HepG2 (cell line): ENCODE measurements around the gene RAD9A. TPM values are rescaled to one million over a fixed set of nuclear protein-coding genes. Genes with fewer than 3 reads are reported as not detected.

ENCODE experiments used
- ATF4 ChIP-seq, 2 experiments: fragments of 450-650 bp in 1 of 2; sonication (generic) in 1 of 2; formaldehyde crosslinking; IDR thresholded peaks; 2 replicates each; pipeline versions ENCODE4 v1.5.0 to v1.8.0; 2020 to 2022; ENCODE audit warnings: mild to moderate bottlenecking in 1 of 2, missing genetic modification reagents in 1 of 2
- BHLHE40 ChIP-seq: IDR thresholded peaks from 2 replicates; pipeline ENCODE4 v1.6.1; 2011; ENCODE audit warnings: low read length, improper control_type of control experiment
- CCDC6 ChIP-seq: sonication (generic); formaldehyde crosslinking; IDR thresholded peaks from 2 replicates; pipeline ENCODE4 v1.8.1; 2022; ENCODE audit warnings: mild to moderate bottlenecking, missing genetic modification reagents, moderate library complexity
- E2F1 ChIP-seq: sonication (generic); formaldehyde crosslinking; IDR thresholded peaks from 2 replicates; pipeline ENCODE4 v1.5.0; 2020; ENCODE audit warnings: missing genetic modification reagents
- ESRRA ChIP-seq: sonication (generic); formaldehyde crosslinking; IDR thresholded peaks from 2 replicates; pipeline ENCODE4 v1.5.1; 2020; ENCODE audit warnings: mild to moderate bottlenecking, low read depth, missing genetic modification reagents
- GABPB1 ChIP-seq: IDR thresholded peaks from 2 replicates; pipeline ENCODE4 v1.6.1; 2016; ENCODE audit warnings: mild to moderate bottlenecking, missing genetic modification reagents, moderate library complexity, missing compliant biosample characterization
- HDAC1 ChIP-seq: sonication (generic); formaldehyde crosslinking; IDR thresholded peaks from 2 replicates; pipeline ENCODE4 v1.5.1; 2020; ENCODE audit warnings: mild to moderate bottlenecking, missing genetic modification reagents
- HIVEP1 ChIP-seq: sonication (generic); formaldehyde crosslinking; IDR thresholded peaks from 2 replicates; pipeline ENCODE4 v1.4.0; 2020; ENCODE audit warnings: mild to moderate bottlenecking, missing genetic modification reagents
- IRF9 ChIP-seq: sonication (generic); formaldehyde crosslinking; IDR thresholded peaks from 2 replicates; pipeline ENCODE4 v1.8.0; 2022; ENCODE audit warnings: missing genetic modification reagents, mild to moderate bottlenecking, borderline replicate concordance
- ISX ChIP-seq: sonication (generic); formaldehyde crosslinking; conservative IDR thresholded peaks from 2 replicates; pipeline ENCODE4 v1.5.0; 2020; ENCODE audit warnings: missing genetic modification reagents
- KLF12 ChIP-seq: sonication (generic); formaldehyde crosslinking; IDR thresholded peaks from 2 replicates; pipeline ENCODE4 v1.4.0; 2020; ENCODE audit warnings: missing genetic modification reagents, borderline replicate concordance
- MYC ChIP-seq: sonication (generic); formaldehyde crosslinking; IDR thresholded peaks from 2 replicates; pipeline ENCODE4 v1.9.0; 2021; ENCODE audit warnings: missing genetic modification reagents, borderline replicate concordance
- POLR2AphosphoS2 ChIP-seq: IDR thresholded peaks from 2 replicates; pipeline ENCODE4 v1.6.1; 2011; ENCODE audit warnings: low read depth, low read length, improper control_type of control experiment
- PRPF4 ChIP-seq: fragments of 200-400 bp; formaldehyde crosslinking; IDR thresholded peaks from 2 replicates; pipeline ENCODE4 v1.6.1; 2016; ENCODE audit warnings: low read length, low read depth; ENCODE audit not compliant: poor library complexity, severe bottlenecking
- RNF219 ChIP-seq: sonication (generic); formaldehyde crosslinking; IDR thresholded peaks from 2 replicates; pipeline ENCODE4 v1.5.0; 2020; ENCODE audit warnings: mild to moderate bottlenecking, missing genetic modification reagents
- SETDB1 ChIP-seq: sonication (generic); formaldehyde crosslinking; IDR thresholded peaks from 2 replicates; pipeline ENCODE4 v1.5.1; 2020; ENCODE audit warnings: missing genetic modification reagents, mild to moderate bottlenecking, borderline replicate concordance
- SOX13 ChIP-seq, 3 experiments: fragments of 450-650 bp in 1 of 3; sonication (generic) in 1 of 3; formaldehyde crosslinking in 1 of 3; IDR thresholded peaks in 2 of 3; conservative IDR thresholded peaks in 1 of 3; 2 replicates each; pipeline versions ENCODE4 v1.5.0 to v1.6.1; 2016 to 2020; ENCODE audit warnings: antibody characterized with exemption in 1 of 3, mild to moderate bottlenecking in 1 of 3, missing compliant biosample characterization in 1 of 3, missing genetic modification reagents in 1 of 3, moderate library complexity in 1 of 3
- TMF1 ChIP-seq: sonication (generic); formaldehyde crosslinking; IDR thresholded peaks from 2 replicates; pipeline ENCODE4 v1.8.1; 2022; ENCODE audit warnings: low read depth, missing genetic modification reagents
- ZFYVE20 ChIP-seq: sonication (generic); formaldehyde crosslinking; IDR thresholded peaks from 2 replicates; pipeline ENCODE4 v1.8.0; 2023; ENCODE audit warnings: low read depth, mild to moderate bottlenecking, moderate library complexity, missing genetic modification reagents, borderline replicate concordance
- ZNF274 ChIP-seq: sonication (generic); formaldehyde crosslinking; IDR thresholded peaks from 2 replicates; pipeline ENCODE4 v1.5.1; 2020; ENCODE audit warnings: mild to moderate bottlenecking, missing genetic modification reagents
- ZNF326 ChIP-seq: sonication (generic); formaldehyde crosslinking; IDR thresholded peaks from 2 replicates; pipeline ENCODE4 v1.4.0; 2020; ENCODE audit warnings: missing genetic modification reagents, borderline replicate concordance
- ZNF343 ChIP-seq: sonication (generic); formaldehyde crosslinking; IDR thresholded peaks from 2 replicates; pipeline ENCODE4 v1.4.0; 2020; ENCODE audit warnings: mild to moderate bottlenecking, missing genetic modification reagents
- ZNF670 ChIP-seq: sonication (generic); formaldehyde crosslinking; IDR thresholded peaks from 2 replicates; pipeline ENCODE4 v1.8.0; 2022; ENCODE audit warnings: mild to moderate bottlenecking, missing genetic modification reagents, borderline replicate concordance
- ZNF749 ChIP-seq: sonication (generic); formaldehyde crosslinking; IDR thresholded peaks from 2 replicates; pipeline ENCODE4 v1.8.0; 2022; ENCODE audit warnings: mild to moderate bottlenecking, missing genetic modification reagents, moderate library complexity, borderline replicate concordance
- ZNF781 ChIP-seq: sonication (generic); formaldehyde crosslinking; IDR thresholded peaks from 2 replicates; pipeline ENCODE4 v1.5.1; 2020; ENCODE audit warnings: borderline replicate concordance, mild to moderate bottlenecking, missing genetic modification reagents; ENCODE audit errors: not compliant biosample characterization
- polyA plus RNA-seq, 8 experiments: library from polyadenylated mRNA; depleted of rRNA in 3 of 8; stranded (reverse) in 7 of 8; unstranded in 1 of 8; fragments of >200 nt; fragmentation: Illumina TruSeq in 4 of 8; extraction: Trizol in 4 of 8; gene quantifications; 2 replicates each; pipeline versions ENCODE4 v1.2.1 to v1.2.3, GENCODE V29; 2011 to 2016; ENCODE audit warnings: low read depth in 4 of 8, missing spikeins in 1 of 8, mixed read lengths in 1 of 8; ENCODE audit not compliant: insufficient read depth in 1 of 8
- total RNA-seq, 5 experiments: library from RNA; depleted of rRNA; stranded (reverse); fragments of >200 nt; fragmentation: Illumina TruSeq; extraction: Trizol; gene quantifications; 2 replicates each; pipeline ENCODE4 v1.2.3, GENCODE V29; 2016; ENCODE audit warnings: low read depth in 1 of 5

The RAD9A gene
- total and polyA plus RNA-seq, 2 of the 13 experiments (the other 11 are each of a cell fraction or from before 2014, with no cell fraction given), result 10.1 to 15.7 TPM

- TF ChIP-seq CCDC6, result no peak
- TF ChIP-seq TMF1 (CRISPR knock-in tag), result peak; percentile 31; the same call in 1 of the 2 replicates
- no peak for TF ChIP-seq ZFYVE20
- no peak for TF ChIP-seq MYC (CRISPR knock-in tag)
- no peak for TF ChIP-seq ZNF326 (CRISPR knock-in tag)
- 0 out of 2 replicates have a peak, but pooled peaks have one; percentile 48 for TF ChIP-seq ZNF749 (CRISPR knock-in tag)
- TF ChIP-seq ZNF274 (CRISPR knock-in tag), result peak; percentile 79
- no peak for TF ChIP-seq KLF12 (CRISPR knock-in tag)
- 0 out of 2 replicates have a peak, but pooled peaks have one; percentile 45 for TF ChIP-seq ZNF670 (CRISPR knock-in tag)
- no peak for TF ChIP-seq HIVEP1 (CRISPR knock-in tag)
- no peak for TF ChIP-seq SOX13 (IDR thresholded peaks at IDR 0.05)
- no peak for TF ChIP-seq SOX13 (CRISPR knock-in tag; conservative IDR thresholded peaks at IDR 0.05 in 1 of 2, IDR thresholded peaks at IDR 0.05 in 1 of 2)
- TF ChIP-seq PRPF4, result no peak
- no peak for TF ChIP-seq ATF4 (CRISPR knock-in tag; IDR thresholded peaks at IDR 0.05)
- no peak for TF ChIP-seq POLR2AphosphoS2
- TF ChIP-seq IRF9 (CRISPR knock-in tag), result 0 out of 2 replicates have a peak, but pooled peaks have one; percentile 24
- no peak for TF ChIP-seq ZNF781 (CRISPR knock-in tag)
- TF ChIP-seq HDAC1 (CRISPR knock-in tag), result 0 out of 2 replicates have a peak, but pooled peaks have one; percentile 41
- no peak for TF ChIP-seq ESRRA (CRISPR knock-in tag)
- TF ChIP-seq ISX (CRISPR knock-in tag), result no peak
- TF ChIP-seq ZNF343, result no peak
- TF ChIP-seq E2F1 (CRISPR knock-in tag), result no peak
- no peak for TF ChIP-seq GABPB1 (CRISPR knock-in tag)
- no peak for TF ChIP-seq RNF219 (CRISPR knock-in tag)
- no peak for TF ChIP-seq SETDB1 (CRISPR knock-in tag)
- TF ChIP-seq BHLHE40, result no peak
Observed at GRCh38 chr11:67400942-67401494, 9.2 kb downstream of the RAD9A start (continued).
